Measurements from ENCODE around the gene ARHGEF37.

- TF ChIP-seq CTCF (IDR thresholded peaks at IDR 0.05) (no peak), POLR2A (IDR thresholded peaks at IDR 0.05) (no peak)
Measured at GRCh38 chr5:149629421-149629820, 48.1 kb downstream of the ARHGEF37 start.

Data from Peyer's patch (tissue), 4 donors.